Body of pancreas (tissue), 4 donors: ENCODE data around the gene NRGN.
A peak's percentile ranks its signal among the peaks of the same experiment; 100 is the strongest.

Experiments
- CTCF ChIP-seq, 7 experiments: fragments of 450-650 bp in 4 of 7; fragments of 200-600 bp in 3 of 7; sonication (generic) in 3 of 7; IDR thresholded peaks; one replicate each; pipeline ENCODE4 v1.5.1; 2016 to 2019; ENCODE audit warnings: antibody characterized with exemption in 7 of 7
- POLR2A ChIP-seq, 3 donors: fragments of 450-650 bp; IDR thresholded peaks; one replicate each; pipeline ENCODE4 v1.6.1; 2016; ENCODE audit warnings: antibody characterized with exemption in 3 of 3, mild to moderate bottlenecking in 2 of 3

GRCh38 chr11:124740277-124740882 lies 638 bp downstream of the NRGN start:
- TF ChIP-seq CTCF (IDR thresholded peaks at IDR 0.05) (peak in 6 of 7 experiments; percentile 14 to 39 (median 20)), POLR2A (IDR thresholded peaks at IDR 0.05) (no peak)
